ENCODE data around the gene TAF7L. TPM values are rescaled to one million over a fixed set of nuclear protein-coding genes. Genes with fewer than 3 reads are reported as not detected.

The TAF7L gene
- total RNA-seq, 1 experiment from 2014 or later, result 0.18 TPM

DNA sequence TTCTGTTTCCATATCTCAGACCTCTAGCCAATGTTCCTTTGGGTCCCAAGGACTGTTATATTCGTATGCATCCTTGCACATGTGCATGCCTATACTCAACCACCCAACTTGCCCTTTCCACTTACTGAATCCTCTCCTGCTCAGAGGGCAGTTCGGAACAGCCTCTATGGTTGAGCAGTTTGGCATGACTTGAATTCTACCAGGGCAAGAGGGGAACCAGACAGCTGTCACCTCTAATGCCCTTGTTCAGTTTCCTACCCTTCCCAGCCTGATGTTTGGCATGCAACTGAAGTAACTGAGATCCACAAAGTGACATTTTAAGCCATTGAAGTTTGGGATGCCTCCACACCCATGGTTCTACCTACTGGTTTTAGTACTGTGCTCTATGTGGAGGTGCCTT is 54.1 kb downstream of the TAF7L start:
- in situ Hi-C loops (cut with HindIII; ENCODE audit: low pct_unique_long_range_greater_than_20kb, low sequenced_read_pairs) (no loop called here), intact Hi-C loops (cut with micrococcal nuclease; ENCODE audit: unreplicated experiment) (no loop called here)
- H3K4me3 ChIP-seq (ENCODE audit: low read depth in 2 of 2, low read length in 2 of 2), result no peak overlapping the region
- TF ChIP-seq, protein P1, sequence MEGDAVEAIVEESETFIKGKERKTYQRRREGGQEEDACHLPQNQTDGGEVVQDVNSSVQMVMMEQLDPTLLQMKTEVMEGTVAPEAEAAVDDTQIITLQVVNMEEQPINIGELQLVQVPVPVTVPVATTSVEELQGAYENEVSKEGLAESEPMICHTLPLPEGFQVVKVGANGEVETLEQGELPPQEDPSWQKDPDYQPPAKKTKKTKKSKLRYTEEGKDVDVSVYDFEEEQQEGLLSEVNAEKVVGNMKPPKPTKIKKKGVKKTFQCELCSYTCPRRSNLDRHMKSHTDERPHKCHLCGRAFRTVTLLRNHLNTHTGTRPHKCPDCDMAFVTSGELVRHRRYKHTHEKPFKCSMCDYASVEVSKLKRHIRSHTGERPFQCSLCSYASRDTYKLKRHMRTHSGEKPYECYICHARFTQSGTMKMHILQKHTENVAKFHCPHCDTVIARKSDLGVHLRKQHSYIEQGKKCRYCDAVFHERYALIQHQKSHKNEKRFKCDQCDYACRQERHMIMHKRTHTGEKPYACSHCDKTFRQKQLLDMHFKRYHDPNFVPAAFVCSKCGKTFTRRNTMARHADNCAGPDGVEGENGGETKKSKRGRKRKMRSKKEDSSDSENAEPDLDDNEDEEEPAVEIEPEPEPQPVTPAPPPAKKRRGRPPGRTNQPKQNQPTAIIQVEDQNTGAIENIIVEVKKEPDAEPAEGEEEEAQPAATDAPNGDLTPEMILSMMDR (IDR thresholded peaks at IDR 0.05), result no peak
- TF ChIP-seq, protein P2, sequence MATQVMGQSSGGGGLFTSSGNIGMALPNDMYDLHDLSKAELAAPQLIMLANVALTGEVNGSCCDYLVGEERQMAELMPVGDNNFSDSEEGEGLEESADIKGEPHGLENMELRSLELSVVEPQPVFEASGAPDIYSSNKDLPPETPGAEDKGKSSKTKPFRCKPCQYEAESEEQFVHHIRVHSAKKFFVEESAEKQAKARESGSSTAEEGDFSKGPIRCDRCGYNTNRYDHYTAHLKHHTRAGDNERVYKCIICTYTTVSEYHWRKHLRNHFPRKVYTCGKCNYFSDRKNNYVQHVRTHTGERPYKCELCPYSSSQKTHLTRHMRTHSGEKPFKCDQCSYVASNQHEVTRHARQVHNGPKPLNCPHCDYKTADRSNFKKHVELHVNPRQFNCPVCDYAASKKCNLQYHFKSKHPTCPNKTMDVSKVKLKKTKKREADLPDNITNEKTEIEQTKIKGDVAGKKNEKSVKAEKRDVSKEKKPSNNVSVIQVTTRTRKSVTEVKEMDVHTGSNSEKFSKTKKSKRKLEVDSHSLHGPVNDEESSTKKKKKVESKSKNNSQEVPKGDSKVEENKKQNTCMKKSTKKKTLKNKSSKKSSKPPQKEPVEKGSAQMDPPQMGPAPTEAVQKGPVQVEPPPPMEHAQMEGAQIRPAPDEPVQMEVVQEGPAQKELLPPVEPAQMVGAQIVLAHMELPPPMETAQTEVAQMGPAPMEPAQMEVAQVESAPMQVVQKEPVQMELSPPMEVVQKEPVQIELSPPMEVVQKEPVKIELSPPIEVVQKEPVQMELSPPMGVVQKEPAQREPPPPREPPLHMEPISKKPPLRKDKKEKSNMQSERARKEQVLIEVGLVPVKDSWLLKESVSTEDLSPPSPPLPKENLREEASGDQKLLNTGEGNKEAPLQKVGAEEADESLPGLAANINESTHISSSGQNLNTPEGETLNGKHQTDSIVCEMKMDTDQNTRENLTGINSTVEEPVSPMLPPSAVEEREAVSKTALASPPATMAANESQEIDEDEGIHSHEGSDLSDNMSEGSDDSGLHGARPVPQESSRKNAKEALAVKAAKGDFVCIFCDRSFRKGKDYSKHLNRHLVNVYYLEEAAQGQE (IDR thresholded peaks at IDR 0.05; ENCODE audit: insufficient read depth in 1 of 2, low read depth in 2 of 2, low read length in 1 of 2), result no peak
- TF ChIP-seq SIN3A (IDR thresholded peaks at IDR 0.05; ENCODE audit: borderline replicate concordance, insufficient read depth, low read depth, low read length), result no peak
- TF ChIP-seq POLR2AphosphoS5 (IDR thresholded peaks at IDR 0.05; ENCODE audit: low read depth, low read length), result no peak
- TF ChIP-seq TCF7L2 (IDR thresholded peaks at IDR 0.05; ENCODE audit: low read depth, low read length), result no peak
- H3K27me3 ChIP-seq (ENCODE audit: control insufficient read depth, insufficient read depth, low read length), result no peaks in the 10 kb centered on the region; the same call in none of the 2 replicates
- H3K27ac ChIP-seq (ENCODE audit: low read length), result no peak overlapping the region
- no peaks in the 10 kb centered on the region for H3K4me1 ChIP-seq (ENCODE audit: control insufficient read depth, insufficient read depth, low read length)
- no peaks in the 10 kb centered on the region for H3K36me3 ChIP-seq (ENCODE audit: control insufficient read depth, insufficient read depth, low read length)
- ChIA-PET CTCF (no interaction called here), POLR2A (interaction anchor here (0.6 kb wide), 1 partner anchor 19 kb away, joined by 4 read pairs; no protein-coding TSS in a partner anchor)
- no peak for DNase-seq (ENCODE audit: low read depth, low spot score)
- BruUV-seq (replicated peaks), result no TSS peak
- no peak for ATAC-seq
- H3K9me3 ChIP-seq (ENCODE audit: control insufficient read depth, insufficient read depth, low read depth, low read length), result no peaks in the 10 kb centered on the region

DNA sequence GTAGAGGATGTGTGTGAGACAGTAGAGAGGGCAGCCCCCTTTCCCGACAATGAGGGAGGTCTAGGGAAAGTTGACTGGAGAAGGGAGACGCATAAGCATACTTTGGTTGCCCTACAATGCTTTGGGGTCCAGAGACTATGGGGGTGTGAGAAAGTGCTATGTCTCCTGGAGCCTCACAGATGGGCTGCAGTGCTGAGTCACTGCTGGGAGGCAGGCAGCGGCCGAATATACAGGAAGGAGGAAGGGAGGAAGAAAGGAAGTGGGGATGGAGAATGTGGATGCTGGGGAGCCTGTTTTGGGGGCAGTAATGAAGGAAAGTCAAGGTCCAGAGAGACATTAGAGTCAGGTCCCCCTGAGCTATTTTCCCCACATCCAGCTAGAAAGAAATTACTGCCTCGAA is 58.8 kb downstream of the TAF7L start:
- ATAC-seq (no peak), DNase-seq (ENCODE audit: low read depth, low spot score) (no peak)
- Histone ChIP-seq H3K9me3 (ENCODE audit: control insufficient read depth, insufficient read depth, low read depth, low read length) (no peaks in the 10 kb centered on the region), H3K27ac (ENCODE audit: low read length) (no peak overlapping the region), H3K4me3 (ENCODE audit: low read depth in 2 of 2, low read length in 2 of 2) (no peak overlapping the region), H3K4me1 (ENCODE audit: control insufficient read depth, insufficient read depth, low read length) (no peaks in the 10 kb centered on the region), H3K36me3 (ENCODE audit: control insufficient read depth, insufficient read depth, low read length) (no peaks in the 10 kb centered on the region), H3K27me3 (ENCODE audit: control insufficient read depth, insufficient read depth, low read length) (peaks cover 2% of the 10 kb centered on the region)
- ChIA-PET CTCF (no interaction called here), POLR2A (no interaction called here)
- in situ Hi-C loops (cut with HindIII; ENCODE audit: low pct_unique_long_range_greater_than_20kb, low sequenced_read_pairs) (no loop called here), intact Hi-C loops (cut with micrococcal nuclease; ENCODE audit: unreplicated experiment) (no loop called here)
- no TSS peak for BruUV-seq (replicated peaks)
- TF ChIP-seq POLR2AphosphoS5 (IDR thresholded peaks at IDR 0.05; ENCODE audit: low read depth, low read length) (no peak), TCF7L2 (IDR thresholded peaks at IDR 0.05; ENCODE audit: low read depth, low read length) (no peak), SIN3A (IDR thresholded peaks at IDR 0.05; ENCODE audit: borderline replicate concordance, insufficient read depth, low read depth, low read length) (no peak)
- TF ChIP-seq, protein P1 (IDR thresholded peaks at IDR 0.05), result no peak
- TF ChIP-seq, protein P2 (IDR thresholded peaks at IDR 0.05; ENCODE audit: insufficient read depth in 1 of 2, low read depth in 2 of 2, low read length in 1 of 2), result no peak

Measured in Panc1 (cell line).